GM18505 (cell line): ENCODE measurements around the gene AMHR2.

Experiments
- ATAC-seq: cut with Tn5 transposase; IDR thresholded peaks from one replicate; pipeline ENCODE4 v1.9.1; 2021; ENCODE audit not compliant: unreplicated experiment
- POLR2A ChIP-seq: IDR thresholded peaks from 4 replicates; pipeline ENCODE4 v1.6.1; 2011; ENCODE audit warnings: borderline replicate concordance; ENCODE audit not compliant: insufficient read depth, insufficient read length; ENCODE audit errors: extremely low read depth

Gene AMHR2

DNA sequence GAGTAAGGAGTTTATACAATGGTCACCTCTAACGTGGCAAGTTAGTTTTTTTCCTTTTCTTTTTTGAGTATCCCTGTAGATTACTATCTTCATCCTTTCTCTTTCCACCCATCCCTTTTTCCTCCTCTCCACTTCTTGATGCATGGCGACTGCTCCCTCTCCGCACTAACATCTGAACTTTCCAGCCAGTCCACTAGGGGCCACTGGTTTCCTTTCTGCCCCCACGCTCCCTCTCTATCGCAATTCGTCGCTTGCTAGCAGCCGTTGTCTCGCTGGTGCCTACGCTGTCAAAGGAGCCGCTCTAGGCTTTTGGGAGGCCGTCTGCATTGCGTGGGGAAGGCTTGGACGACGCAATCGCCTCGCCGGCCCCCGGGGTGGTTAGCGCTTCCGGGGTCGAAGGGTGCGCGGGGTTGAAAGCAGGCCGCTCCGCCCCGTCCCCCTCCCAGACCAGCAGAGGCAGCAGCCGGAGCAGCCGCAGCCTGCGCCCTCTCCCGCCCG lies 28.1 kb downstream of the AMHR2 start, which contains the start of gene PCBP2:
TSS of gene PCBP2 (plus strand) at position 442 of the 498 bp plus-strand sequence. CDS start 2,699 bp downstream, outside the sequence.
- peak; percentile 89 for ATAC-seq
- peak; percentile 89 for TF ChIP-seq POLR2A

DNA sequence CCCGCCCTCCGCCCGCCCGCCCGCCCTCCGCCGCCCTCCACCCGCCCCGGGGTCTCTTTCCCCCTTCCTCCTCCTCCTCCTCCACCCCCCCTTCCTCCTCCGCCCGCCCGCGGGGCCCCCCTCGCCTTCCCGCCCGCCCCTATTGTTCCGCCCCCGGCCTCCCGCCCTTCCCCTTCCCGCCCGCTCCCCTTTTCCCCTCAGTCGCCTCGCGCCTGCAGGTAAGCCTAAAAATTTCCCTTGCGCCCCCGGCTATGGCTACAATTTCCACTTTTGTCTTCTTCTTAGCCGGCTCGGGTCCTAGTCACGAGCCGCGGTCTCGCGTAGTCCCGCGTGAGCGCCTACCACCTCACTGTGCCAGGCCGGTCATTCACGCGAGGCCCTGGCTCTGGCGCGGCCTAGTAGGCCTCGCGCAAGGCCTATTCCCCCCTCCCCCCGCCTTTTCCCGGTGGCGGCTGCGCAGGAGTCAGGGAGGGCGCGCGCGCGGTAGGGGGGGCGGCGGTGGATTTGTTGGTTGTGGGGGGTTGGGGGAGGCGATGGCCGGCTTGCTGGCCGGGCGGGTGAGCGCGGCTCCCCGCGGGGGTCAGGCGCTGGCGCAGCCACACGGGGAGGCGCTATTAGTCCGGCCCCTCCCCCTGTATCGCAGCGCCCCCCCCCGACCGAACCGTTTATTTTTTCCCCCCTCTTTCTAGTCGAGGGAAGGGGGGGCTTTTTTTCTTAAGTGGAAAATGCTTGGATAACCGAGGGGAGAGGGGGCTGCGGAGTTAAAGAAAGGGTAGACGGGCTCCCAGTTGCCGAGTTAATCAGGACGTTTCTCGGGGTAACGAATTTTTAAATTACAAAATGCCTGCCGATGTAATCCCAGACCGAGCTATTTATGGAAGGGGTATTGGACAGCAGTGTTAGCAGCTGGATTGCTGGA lies 28.8 kb downstream of the AMHR2 start:
- ATAC-seq: peak; percentile 27
- peak; percentile 56 for TF ChIP-seq POLR2A

DNA sequence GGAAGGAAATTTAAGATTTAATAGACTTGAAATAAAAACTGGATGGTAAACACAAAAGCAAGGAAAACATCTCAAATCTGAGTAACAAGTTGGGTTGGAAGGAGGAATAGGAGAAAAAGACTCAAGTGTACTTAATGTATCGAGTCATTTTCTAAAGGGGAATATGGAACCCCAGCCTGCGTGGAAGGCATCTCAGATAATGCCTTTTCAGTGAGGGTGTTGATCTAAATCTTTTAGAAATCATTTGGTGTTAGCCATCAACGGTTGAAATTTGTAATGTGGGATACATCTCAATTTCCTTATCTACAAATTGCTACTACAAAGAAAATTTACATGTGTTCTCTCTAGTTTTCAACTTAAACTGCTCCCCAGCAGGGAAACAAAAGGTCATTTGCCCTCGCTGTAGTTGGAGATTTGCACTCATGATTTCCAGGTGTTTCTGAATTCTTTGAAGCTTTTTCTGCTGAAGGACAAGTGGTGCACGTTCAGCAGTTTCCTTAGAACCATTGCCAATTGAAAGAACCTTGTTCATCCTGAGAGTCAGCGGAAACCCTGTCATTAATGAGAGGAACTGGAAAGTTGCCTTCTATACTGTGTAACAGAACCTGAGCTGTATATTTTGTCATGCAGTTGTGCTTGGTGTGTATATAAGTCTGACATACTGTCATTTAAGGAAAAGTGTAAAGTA lies 30.4 kb downstream of the AMHR2 start:
- no peak for ATAC-seq
- no peak for TF ChIP-seq POLR2A

DNA sequence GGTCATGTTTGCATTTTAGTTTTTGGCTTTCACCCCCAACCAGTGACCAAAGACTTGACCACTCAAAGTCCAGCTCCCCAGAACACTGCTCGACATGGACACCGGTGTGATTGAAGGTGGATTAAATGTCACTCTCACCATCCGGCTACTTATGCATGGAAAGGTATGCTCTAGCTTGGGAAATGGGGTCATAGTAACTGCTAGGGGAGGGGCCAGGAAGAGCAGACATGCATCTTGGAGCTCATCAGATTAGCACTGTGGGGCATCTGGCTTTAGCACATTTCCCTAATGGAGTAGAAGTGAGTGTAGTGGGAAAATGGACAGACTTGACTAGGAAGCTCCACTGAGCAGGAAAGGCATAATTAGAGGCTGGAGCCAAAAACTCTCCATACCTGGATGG lies 31.1 kb downstream of the AMHR2 start:
- ATAC-seq: no peak
- TF ChIP-seq POLR2A: no peak

DNA sequence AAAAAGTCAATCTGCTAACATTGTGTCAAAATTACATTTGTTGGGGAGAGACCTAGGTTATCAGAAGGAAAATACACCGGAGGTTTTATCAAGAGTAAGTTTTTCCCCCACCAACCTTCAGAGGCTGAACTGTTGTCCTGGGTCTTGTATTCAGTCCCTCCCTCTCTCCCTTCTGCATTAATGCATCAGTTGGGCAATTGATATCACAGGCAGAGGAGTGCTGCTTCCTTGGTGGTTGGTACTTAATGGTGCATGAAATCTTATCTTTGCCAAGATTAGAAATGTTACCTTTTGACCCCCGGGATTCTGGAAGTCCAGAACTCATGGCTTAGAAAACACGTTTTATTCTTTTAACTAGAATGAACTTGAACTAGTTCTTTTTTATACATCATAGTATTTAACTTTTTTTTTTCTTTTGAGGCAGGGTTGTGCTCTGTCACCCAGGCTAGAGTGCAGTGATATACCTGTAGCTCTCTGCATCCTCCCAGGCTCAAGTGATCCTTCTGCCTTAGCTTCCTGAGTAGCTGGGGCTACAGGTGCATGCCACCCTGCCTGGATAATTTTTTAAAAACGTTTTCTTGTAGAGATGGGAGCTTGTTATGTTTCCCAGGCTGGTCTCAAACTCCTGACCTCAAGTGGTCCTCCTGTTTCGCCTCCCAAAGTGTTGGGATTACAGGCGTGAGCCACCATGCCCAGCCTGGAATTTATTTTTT lies 33.2 kb downstream of the AMHR2 start:
- ATAC-seq: no peak
- no peak for TF ChIP-seq POLR2A

DNA sequence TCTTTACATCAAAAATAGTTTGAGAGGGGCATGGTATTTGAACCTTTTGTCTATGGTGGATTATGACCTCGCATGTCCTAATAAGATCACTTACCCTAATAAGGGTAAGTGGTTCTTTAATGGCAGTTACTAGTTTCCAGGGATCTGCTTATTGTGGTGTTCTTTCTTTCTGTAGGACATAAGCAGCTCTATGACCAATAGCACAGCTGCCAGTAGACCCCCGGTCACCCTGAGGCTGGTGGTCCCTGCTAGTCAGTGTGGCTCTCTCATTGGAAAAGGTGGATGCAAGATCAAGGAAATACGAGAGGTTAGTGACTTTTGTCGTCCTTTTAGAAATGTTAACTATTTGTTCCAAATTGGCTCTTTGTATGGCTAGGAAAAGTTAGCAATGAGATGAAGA lies 35.4 kb downstream of the AMHR2 start:
- no peak for ATAC-seq

DNA sequence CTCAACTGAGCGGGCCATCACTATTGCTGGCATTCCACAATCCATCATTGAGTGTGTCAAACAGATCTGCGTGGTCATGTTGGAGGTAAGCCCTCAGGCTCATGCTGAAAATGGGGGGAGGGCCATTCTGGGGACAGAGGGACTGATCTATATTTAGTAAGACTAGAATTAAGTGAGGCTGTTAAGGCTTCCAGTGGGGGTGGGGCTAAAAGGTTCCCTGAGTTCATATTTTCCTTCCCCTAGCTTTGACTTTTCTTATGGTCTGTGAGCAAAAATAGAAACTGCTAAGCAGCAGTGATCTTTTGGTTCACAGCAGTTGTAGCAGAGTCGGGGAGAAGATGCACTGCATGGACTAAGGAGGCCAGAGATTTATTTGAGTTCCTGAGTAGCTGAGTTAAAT lies 37.4 kb downstream of the AMHR2 start:
- no peak for ATAC-seq
- peak; percentile 27 for TF ChIP-seq POLR2A

More for the DNA sequence above, 35.4 kb downstream of the AMHR2 start:
- no peak for TF ChIP-seq POLR2A

DNA sequence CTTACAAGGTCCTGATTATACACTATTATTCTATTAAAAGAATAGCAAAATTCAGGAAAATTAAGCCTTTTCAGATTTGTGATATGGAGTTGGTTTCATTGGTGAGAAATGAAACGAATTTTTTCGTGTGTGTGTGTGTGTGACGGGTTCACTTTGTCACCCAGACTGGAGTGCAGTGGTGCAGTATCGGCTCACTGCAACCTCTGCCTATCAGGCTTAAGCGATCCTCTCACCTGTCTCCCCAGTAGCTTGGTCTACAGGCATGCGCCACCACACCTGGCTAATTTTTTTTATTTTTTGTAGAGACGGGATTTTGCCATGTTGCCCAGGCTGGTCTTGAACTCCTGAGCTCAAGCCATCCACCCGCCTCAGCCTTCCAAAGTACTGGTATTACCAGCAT lies 37.9 kb downstream of the AMHR2 start:
- no peak for TF ChIP-seq POLR2A
- ATAC-seq: no peak

DNA sequence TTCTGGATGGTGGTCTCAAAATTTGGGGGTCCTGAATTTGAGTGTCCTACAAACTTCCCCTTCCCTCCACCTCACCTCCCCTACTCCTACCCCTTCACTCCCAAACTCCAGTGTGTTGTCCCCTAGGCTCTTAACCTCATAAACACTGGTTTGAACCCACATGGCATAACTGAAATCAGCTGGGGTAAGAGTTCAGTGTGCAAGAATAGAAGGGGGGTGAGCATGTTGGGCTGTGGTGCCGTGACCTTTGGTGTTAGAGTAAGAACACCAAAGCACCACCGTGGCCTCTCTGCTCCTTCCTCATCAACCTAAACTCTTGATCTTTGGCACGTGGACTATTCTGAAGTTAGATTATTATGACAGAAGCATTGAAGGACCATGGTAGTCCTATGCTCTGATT lies 39.3 kb downstream of the AMHR2 start:
- no peak for TF ChIP-seq POLR2A
- no peak for ATAC-seq

DNA sequence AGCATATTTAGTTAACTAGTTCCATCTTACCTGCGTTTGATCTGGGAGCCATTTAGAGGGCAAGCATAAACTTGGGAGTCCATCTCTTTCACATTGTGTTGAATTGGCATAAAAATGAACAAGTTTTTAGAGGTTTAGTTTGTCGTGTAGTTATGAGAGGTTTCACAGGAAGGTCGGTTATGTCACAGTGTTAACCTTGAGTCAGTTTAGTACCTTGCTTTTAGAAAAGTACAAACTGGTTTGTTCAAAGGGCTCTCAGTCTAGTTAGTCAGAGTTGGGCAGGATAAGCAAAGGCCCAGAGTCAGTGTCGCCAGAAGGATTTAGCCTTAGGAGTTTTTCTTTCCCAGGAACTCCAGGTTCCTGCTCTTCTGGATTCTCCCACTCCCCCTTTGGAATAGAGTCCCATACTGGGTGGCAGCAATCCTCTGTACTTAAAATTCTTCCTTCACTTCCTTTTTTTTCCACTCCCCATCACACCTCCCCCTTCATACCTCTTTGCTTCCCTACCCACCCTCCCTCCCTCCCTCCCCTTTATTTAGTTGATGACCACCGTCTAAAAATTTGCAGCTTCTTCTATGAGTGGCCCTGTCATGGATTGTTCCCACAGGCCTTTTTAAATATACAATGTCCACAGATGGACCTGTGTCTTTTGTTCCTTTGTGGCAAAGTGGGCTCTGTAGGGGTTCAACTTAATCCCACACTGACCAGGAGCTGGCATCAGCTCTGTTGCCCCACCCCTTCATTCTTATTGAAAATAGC lies 40.3 kb downstream of the AMHR2 start:
- ATAC-seq: no peak
- no peak for TF ChIP-seq POLR2A

DNA sequence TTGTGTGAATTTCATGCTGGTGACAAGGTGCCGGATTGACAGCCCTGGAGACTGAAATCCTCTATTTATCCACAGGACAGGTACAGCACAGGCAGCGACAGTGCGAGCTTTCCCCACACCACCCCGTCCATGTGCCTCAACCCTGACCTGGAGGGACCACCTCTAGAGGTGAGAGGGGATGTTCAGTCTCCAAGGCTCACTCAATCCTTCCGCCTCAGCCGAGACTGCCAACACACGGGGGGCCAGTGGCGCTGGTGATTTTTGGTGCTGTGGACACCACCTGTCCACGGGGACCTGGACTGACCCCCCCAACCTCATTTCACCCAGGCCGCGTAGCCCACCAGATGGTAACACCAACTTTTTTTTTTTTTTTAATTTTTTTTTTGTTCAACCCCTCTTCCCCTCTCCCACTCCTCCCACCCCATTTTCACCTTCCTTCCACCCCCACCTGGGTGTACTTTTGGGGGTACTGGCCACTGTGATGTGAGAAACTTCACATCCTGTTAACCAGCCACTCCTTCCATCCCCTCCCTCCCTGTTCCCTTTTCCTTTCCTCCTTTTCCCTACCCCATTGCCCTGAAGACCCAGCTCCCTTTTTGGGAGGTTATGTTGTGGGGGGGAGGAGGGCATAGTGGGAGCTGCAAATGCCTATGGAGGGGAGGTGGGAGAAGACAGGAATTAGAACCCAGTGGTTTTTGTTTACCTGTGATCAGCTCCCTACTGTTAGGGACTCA lies 41.2 kb downstream of the AMHR2 start:
- TF ChIP-seq POLR2A: no peak
- no peak for ATAC-seq

DNA sequence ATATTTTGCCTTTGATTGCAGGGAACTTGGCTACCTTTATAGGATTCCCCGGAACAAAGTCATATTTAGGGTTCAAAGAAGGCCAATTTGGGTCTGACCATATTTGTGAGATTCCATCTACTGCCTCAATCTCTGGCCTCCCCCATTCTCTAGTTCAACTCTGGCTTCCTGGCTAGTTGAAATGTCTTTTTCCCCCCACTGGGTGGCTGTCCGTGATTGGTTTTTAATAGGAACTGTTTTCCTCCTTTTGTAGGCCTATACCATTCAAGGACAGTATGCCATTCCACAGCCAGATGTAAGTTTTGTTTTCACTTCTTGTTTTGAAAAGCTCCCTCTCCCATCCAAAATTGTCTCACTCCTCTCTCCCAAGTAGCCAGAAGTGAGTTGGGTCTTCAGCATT lies 42.0 kb downstream of the AMHR2 start:
- TF ChIP-seq POLR2A: no peak
- ATAC-seq: no peak
